Loucy (cell line): ENCODE measurements around the gene PHACTR3.

ENCODE experiments used
- H2AFZ ChIP-seq: fragments of 200-600 bp; sonication (generic); 2 replicates; pipeline ENCODE4 v1.6.0; 2016; ENCODE audit warnings: antibody characterized with exemption, mild to moderate bottlenecking, low read length, moderate library complexity
- H3F3A ChIP-seq: fragments of 200-600 bp; 2 replicates; pipeline ENCODE4 v1.6.0; 2016; ENCODE audit warnings: antibody characterized with exemption, low read depth, mild to moderate bottlenecking
- H3K27me3 ChIP-seq: fragments of 200-600 bp; sonication (generic); 2 replicates; pipeline ENCODE4 v1.6.1; 2014; ENCODE audit warnings: low read length, mild to moderate bottlenecking; ENCODE audit not compliant: insufficient read depth, poor library complexity, severe bottlenecking
- H3K36me3 ChIP-seq: fragments of 200-600 bp; sonication (generic); 2 replicates; pipeline ENCODE4 v1.6.1; 2016; ENCODE audit warnings: low read length; ENCODE audit not compliant: insufficient read depth
- H3K4me1 ChIP-seq: fragments of 200-600 bp; sonication (generic); 2 replicates; pipeline ENCODE4 v1.5.1; 2014; ENCODE audit warnings: low read length, mild to moderate bottlenecking; ENCODE audit not compliant: insufficient read depth, poor library complexity, severe bottlenecking
- H3K4me2 ChIP-seq: fragments of 200-600 bp; sonication (generic); 2 replicates; pipeline ENCODE4 v1.6.0; 2014; ENCODE audit warnings: antibody characterized with exemption, low read length, low read depth, mild to moderate bottlenecking; ENCODE audit not compliant: poor library complexity, severe bottlenecking
- H3K4me3 ChIP-seq: fragments of 200-600 bp; sonication (generic); 2 replicates; pipeline ENCODE4 v1.5.1; 2014; ENCODE audit warnings: low read length, mild to moderate bottlenecking, mixed read lengths; ENCODE audit not compliant: poor library complexity, severe bottlenecking
- H3K79me2 ChIP-seq: fragments of 200-600 bp; sonication (generic); 2 replicates; pipeline ENCODE4 v1.6.1; 2014; ENCODE audit warnings: low read length; ENCODE audit not compliant: insufficient read depth
- H3K9ac ChIP-seq: fragments of 200-600 bp; sonication (generic); 2 replicates; pipeline ENCODE4 v1.6.0; 2014; ENCODE audit warnings: mild to moderate bottlenecking, low read depth, low read length, moderate library complexity; ENCODE audit not compliant: poor library complexity, severe bottlenecking
- H3K9me2 ChIP-seq: fragments of 200-600 bp; sonication (generic); replicated peaks from 2 replicates; pipeline ENCODE4 v1.6.1; 2016; ENCODE audit warnings: low read depth, low read length, mixed read lengths
- H3K9me3 ChIP-seq: fragments of 200-600 bp; sonication (generic); 2 replicates; pipeline ENCODE4 v1.6.1; 2014; ENCODE audit warnings: mild to moderate bottlenecking, antibody characterized with exemption, low read length, low read depth; ENCODE audit not compliant: insufficient read depth
- H4K20me1 ChIP-seq: fragments of 200-600 bp; sonication (generic); 2 replicates; pipeline ENCODE4 v1.6.0; 2014; ENCODE audit warnings: antibody characterized with exemption, low read length, mild to moderate bottlenecking; ENCODE audit not compliant: insufficient read depth, poor library complexity, severe bottlenecking
- CTCF ChIP-seq: fragments of 200-600 bp; sonication (generic); conservative IDR thresholded peaks from 2 replicates; pipeline ENCODE4 v1.5.1; 2014; ENCODE audit warnings: mild to moderate bottlenecking, antibody characterized with exemption, low read length
- EZH2phosphoT487 ChIP-seq: fragments of 200-600 bp; IDR thresholded peaks from 2 replicates; pipeline ENCODE4 v1.6.1; 2018; ENCODE audit warnings: antibody characterized with exemption, mild to moderate bottlenecking, moderate library complexity, borderline replicate concordance

PHACTR3 gene

GRCh38 chr20:59624401-59624800, 20.1 kb downstream of the PHACTR3 start:
- H3K9ac ChIP-seq: no peak overlapping the region
- H3K36me3 ChIP-seq: peaks cover 9% of the 10 kb centered on the region; the same call in 1 of the 2 replicates
- no peak for TF ChIP-seq EZH2phosphoT487
- TF ChIP-seq CTCF: no peak
- H3K27me3 ChIP-seq: no peaks in the 10 kb centered on the region
- H3K4me1 ChIP-seq: peaks cover 7% of the 10 kb centered on the region
- H4K20me1 ChIP-seq: peaks cover 17% of the 10 kb centered on the region
- H2AFZ ChIP-seq: no peak overlapping the region
- H3F3A ChIP-seq: no peaks in the 10 kb centered on the region
- no peaks in the 10 kb centered on the region for H3K9me2 ChIP-seq
- peaks cover 68% of the 10 kb centered on the region; the same call in 1 of the 2 replicates for H3K79me2 ChIP-seq
- H3K4me3 ChIP-seq: no peak overlapping the region
- H3K9me3 ChIP-seq: no peaks in the 10 kb centered on the region
- no peak overlapping the region for H3K4me2 ChIP-seq

GRCh38 chr20:59625214-59625922, 21.0 kb downstream of the PHACTR3 start:
- no peaks in the 10 kb centered on the region for H3K27me3 ChIP-seq

GRCh38 chr20:59627298-59627697, 23.0 kb downstream of the PHACTR3 start:
- no peak for TF ChIP-seq CTCF
- no peak for TF ChIP-seq EZH2phosphoT487
- Histone ChIP-seq H3K4me3 (no peak overlapping the region), H3K9ac (no peak overlapping the region), H3K36me3 (peaks cover 9% of the 10 kb centered on the region; the same call in 1 of the 2 replicates), H3K4me2 (no peak overlapping the region), H3K9me3 (no peaks in the 10 kb centered on the region), H4K20me1 (peaks cover 18% of the 10 kb centered on the region), H3K27me3 (no peaks in the 10 kb centered on the region), H3K79me2 (peaks cover 66% of the 10 kb centered on the region), H3K9me2 (no peaks in the 10 kb centered on the region), H3K4me1 (peaks cover 2% of the 10 kb centered on the region), H3F3A (no peaks in the 10 kb centered on the region), H2AFZ (no peak overlapping the region)

More at GRCh38 chr20:59625214-59625922, 21.0 kb downstream of the PHACTR3 start:
- peaks cover 9% of the 10 kb centered on the region; the same call in 1 of the 2 replicates for H3K36me3 ChIP-seq
- peaks cover 14% of the 10 kb centered on the region for H4K20me1 ChIP-seq
- H3K4me1 ChIP-seq: peaks cover 7% of the 10 kb centered on the region
- H3K4me3 ChIP-seq: no peak overlapping the region
- TF ChIP-seq EZH2phosphoT487 (no peak), CTCF (no peak)
- no peaks in the 10 kb centered on the region for H3K9me3 ChIP-seq
- H3K9me2 ChIP-seq: no peaks in the 10 kb centered on the region
- peaks cover 60% of the 10 kb centered on the region; the same call in 1 of the 2 replicates for H3K79me2 ChIP-seq
- no peak overlapping the region for H3K9ac ChIP-seq
- H3F3A ChIP-seq: no peaks in the 10 kb centered on the region
- H3K4me2 ChIP-seq: no peak overlapping the region
- H2AFZ ChIP-seq: no peak overlapping the region
